Measurements from ENCODE around the gene ACVRL1. TPM values are rescaled to one million over a fixed set of nuclear protein-coding genes. Genes with fewer than 3 reads are reported as not detected.

The ACVRL1 gene
- total RNA-seq, 2 donors from 2014 or later, result 31.1 to 34.8 TPM

DNA sequence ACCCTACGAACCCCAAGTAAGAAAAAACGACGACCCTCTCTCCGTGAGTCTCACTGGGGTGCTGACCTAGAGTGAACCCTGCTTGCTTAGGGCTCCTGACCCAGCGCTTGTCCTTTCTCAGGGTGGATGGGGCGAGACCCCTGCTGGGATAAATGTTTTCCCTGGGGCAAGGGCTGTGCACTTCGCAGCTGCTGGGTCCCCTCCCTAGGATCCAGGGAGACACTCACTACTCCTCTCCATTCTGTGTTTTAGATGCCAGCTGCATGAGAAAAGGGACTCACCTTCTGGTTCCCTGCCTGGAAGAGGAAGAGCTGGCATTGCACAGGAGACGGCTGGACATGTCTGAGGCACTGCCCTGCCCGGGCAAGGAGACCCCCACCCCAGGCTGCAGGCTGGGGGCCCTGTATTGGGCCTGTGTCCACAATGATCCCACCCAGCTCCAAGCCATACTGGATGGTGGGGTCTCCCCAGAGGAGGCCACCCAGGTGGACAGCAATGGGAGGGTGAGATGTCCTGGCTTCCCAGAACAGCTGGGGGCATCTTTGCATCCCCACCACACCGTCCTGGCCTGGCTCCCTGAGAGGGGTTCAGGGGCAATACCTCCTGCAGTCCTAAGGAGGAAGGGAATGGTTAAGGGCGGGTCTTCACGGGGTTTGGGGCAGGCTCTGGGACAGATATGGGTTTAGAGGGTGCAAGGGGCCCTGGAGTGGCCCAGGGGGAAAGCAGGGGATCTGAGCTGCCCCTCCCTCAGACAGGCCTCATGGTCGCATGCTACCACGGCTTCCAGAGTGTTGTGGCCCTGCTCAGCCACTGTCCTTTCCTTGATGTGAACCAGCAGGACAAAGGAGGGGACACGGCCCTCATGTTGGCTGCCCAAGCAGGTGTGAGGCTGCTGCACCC lies 18.7 kb upstream of the ACVRL1 start:
- TF ChIP-seq CTCF (IDR thresholded peaks at IDR 0.05) (no peak), POLR2AphosphoS5 (IDR thresholded peaks at IDR 0.05) (no peak), POLR2A (IDR thresholded peaks at IDR 0.05) (no peak)
- Histone ChIP-seq H3K27me3 (replicated peaks; ENCODE audit: insufficient read depth) (no peaks in the 10 kb centered on the region), H3K9me3 (no peaks in the 10 kb centered on the region), H3K36me3 (no peaks in the 10 kb centered on the region), H3K27ac (no peak overlapping the region), H3K4me3 (no peak overlapping the region), H3K4me1 (replicated peaks) (no peaks in the 10 kb centered on the region)
- no peak for DNase-seq (ENCODE audit: low spot score)
- intact Hi-C loops (cut with DNase I), result no loop called here
- 78% methylated on average over 14 of the region's 15 CpGs for WGBS

DNA sequence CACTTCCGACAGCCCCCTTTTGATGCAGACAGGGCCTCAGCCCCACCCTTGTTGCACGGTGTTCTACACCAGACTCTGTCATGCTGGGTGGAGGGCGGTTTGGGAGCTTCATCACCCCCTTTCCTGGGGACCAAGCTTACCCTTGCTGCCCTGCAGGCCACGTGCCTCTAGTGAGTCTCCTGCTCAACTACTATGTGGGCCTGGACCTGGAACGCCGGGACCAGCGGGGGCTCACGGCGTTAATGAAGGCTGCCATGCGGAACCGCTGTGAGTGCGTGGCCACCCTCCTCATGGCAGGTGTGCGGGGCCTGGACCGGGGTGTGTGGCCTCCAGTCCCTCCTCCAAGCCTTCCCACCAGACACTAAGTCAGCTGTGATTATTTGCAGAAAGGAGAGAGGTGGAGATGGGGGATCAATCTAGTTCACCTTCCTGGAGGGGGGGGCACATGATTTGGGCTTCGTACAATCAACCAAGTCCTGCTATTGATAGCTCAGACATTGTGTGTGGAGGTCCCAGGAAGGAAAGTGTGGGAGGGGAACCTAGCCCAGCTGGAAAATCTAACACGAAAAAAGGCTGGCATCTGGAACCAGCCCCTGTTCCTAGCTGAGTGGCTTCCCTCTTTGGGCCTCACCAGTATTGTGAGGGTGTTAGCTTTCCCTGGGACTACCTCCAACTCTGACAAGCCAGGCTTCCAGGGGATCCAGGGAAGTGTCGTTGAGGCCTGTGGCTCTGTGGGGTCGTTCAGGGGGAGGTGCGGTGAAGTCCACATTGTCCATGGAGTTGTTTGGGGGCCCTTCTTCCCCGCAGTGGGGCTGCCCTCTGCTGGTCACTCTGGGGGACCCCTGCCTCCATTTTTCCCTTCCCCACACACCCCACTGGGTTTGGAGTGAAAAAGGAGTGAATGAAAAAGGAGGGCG lies 17.8 kb upstream of the ACVRL1 start:
- Histone ChIP-seq H3K4me1 (replicated peaks) (no peaks in the 10 kb centered on the region), H3K27me3 (replicated peaks; ENCODE audit: insufficient read depth) (no peaks in the 10 kb centered on the region), H3K4me3 (no peak overlapping the region), H3K36me3 (no peaks in the 10 kb centered on the region), H3K9me3 (no peaks in the 10 kb centered on the region), H3K27ac (no peak overlapping the region)
- intact Hi-C loops (cut with DNase I), result no loop called here
- 83% methylated on average over 21 of the region's 21 CpGs for WGBS
- TF ChIP-seq CTCF (IDR thresholded peaks at IDR 0.05) (no peak), POLR2AphosphoS5 (IDR thresholded peaks at IDR 0.05) (no peak), POLR2A (IDR thresholded peaks at IDR 0.05) (no peak)
- no peak for DNase-seq (ENCODE audit: low spot score)

GRCh38 chr12:51890133-51890464 lies 17.2 kb upstream of the ACVRL1 start:
- TF ChIP-seq CTCF (IDR thresholded peaks at IDR 0.05), result no peak
- TF ChIP-seq POLR2AphosphoS5 (IDR thresholded peaks at IDR 0.05), result no peak
- TF ChIP-seq POLR2A (IDR thresholded peaks at IDR 0.05), result no peak
- 93% methylated on average over 2 of the region's 2 CpGs for WGBS
- H3K9me3 ChIP-seq, result no peaks in the 10 kb centered on the region
- no peak overlapping the region for H3K4me3 ChIP-seq
- H3K27me3 ChIP-seq (replicated peaks; ENCODE audit: insufficient read depth), result no peaks in the 10 kb centered on the region
- DNase-seq (ENCODE audit: low spot score), result no peak
- H3K27ac ChIP-seq, result no peak overlapping the region
- intact Hi-C loops (cut with DNase I), result no loop called here
- H3K36me3 ChIP-seq, result no peaks in the 10 kb centered on the region
- H3K4me1 ChIP-seq (replicated peaks), result no peaks in the 10 kb centered on the region

DNA sequence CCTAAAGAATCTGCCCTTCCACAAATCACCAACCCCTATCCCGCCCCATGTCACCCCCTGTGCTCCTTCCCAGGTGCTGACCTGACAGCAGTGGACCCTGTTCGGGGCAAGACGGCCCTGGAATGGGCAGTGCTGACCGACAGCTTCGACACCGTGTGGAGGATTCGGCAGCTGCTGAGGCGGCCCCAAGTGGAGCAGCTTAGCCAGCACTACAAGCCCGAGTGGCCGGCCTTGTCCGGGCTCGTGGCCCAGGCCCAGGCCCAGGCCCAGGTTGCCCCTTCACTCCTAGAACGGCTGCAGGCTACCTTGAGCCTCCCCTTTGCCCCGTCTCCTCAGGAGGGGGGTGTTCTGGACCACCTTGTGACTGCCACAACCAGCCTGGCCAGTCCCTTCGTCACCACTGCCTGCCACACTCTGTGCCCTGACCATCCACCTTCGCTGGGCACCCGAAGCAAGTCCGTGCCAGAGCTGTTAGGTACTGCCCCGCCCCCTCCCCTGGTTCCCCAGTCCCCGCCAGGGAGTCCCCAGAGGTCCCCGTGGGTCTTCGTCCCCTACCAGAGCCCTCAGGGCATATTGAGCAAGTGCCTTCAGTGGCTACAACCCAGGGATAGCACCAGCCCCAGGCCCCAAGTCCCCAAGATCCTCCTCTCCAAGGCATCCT lies 16.7 kb upstream of the ACVRL1 start:
- H3K27me3 ChIP-seq (replicated peaks; ENCODE audit: insufficient read depth), result no peaks in the 10 kb centered on the region
- no peak for TF ChIP-seq CTCF (IDR thresholded peaks at IDR 0.05)
- TF ChIP-seq POLR2A (IDR thresholded peaks at IDR 0.05), result no peak
- no peak for TF ChIP-seq POLR2AphosphoS5 (IDR thresholded peaks at IDR 0.05)
- H3K36me3 ChIP-seq, result no peaks in the 10 kb centered on the region
- H3K4me1 ChIP-seq (replicated peaks), result no peaks in the 10 kb centered on the region
- intact Hi-C loops (cut with DNase I), result no loop called here
- DNase-seq (ENCODE audit: low spot score), result no peak
- H3K4me3 ChIP-seq, result no peak overlapping the region
- no peaks in the 10 kb centered on the region for H3K9me3 ChIP-seq
- 91% methylated on average over 21 of the region's 22 CpGs for WGBS
- H3K27ac ChIP-seq, result no peak overlapping the region
